HG02588 (cell line): ENCODE results near the gene SLC27A1.
A peak's percentile ranks its signal among the peaks of the same experiment; 100 is the strongest.
"Not testable (repeated sequence)": the region's sequence is repeated elsewhere in the genome, so short reads cannot be mapped to it uniquely, and the experiment has no call there.

Experiments
- ATAC-seq: cut with Tn5 transposase; IDR thresholded peaks from one replicate; pipeline ENCODE4 v1.9.1; 2021; ENCODE audit warnings: mild to moderate bottlenecking, moderate library complexity; ENCODE audit not compliant: unreplicated experiment

SLC27A1 gene

DNA sequence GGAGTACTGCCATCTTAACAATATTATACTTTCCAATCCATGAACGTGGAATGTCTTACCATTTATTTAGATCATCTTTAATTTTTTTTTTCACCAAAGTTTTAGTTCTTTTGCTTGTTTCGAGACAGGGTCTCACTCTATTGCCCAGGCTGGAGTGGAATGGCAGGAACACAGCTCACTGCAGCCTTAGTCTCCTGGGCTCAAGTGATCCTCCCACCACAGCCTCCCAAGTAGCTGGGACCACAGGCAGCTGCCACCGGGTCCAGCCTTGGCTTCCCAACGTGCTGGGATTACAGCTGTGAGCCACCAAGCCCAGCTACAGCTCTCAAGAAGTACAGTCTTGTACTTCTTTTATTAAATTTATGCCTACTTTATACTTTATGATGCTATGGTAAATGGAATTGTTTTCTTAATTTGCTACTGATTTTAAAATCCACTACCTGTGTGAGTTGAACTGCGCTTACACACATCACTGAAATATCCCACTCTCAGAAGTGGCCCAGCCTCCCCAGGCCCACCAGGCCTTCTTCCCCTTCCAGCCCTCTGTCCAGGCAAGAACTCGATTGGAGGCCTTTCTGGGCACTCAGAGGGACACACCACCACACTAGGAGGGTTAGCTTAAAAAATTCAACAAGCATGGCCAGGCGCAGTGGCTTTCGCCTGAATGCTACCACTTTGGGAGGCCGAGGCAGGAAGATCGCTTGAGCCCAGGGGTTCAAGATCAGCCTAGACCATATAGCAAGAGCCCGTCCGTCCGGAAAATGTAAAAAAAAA is 40.1 kb downstream of the SLC27A1 start:
- ATAC-seq, result no peak

DNA sequence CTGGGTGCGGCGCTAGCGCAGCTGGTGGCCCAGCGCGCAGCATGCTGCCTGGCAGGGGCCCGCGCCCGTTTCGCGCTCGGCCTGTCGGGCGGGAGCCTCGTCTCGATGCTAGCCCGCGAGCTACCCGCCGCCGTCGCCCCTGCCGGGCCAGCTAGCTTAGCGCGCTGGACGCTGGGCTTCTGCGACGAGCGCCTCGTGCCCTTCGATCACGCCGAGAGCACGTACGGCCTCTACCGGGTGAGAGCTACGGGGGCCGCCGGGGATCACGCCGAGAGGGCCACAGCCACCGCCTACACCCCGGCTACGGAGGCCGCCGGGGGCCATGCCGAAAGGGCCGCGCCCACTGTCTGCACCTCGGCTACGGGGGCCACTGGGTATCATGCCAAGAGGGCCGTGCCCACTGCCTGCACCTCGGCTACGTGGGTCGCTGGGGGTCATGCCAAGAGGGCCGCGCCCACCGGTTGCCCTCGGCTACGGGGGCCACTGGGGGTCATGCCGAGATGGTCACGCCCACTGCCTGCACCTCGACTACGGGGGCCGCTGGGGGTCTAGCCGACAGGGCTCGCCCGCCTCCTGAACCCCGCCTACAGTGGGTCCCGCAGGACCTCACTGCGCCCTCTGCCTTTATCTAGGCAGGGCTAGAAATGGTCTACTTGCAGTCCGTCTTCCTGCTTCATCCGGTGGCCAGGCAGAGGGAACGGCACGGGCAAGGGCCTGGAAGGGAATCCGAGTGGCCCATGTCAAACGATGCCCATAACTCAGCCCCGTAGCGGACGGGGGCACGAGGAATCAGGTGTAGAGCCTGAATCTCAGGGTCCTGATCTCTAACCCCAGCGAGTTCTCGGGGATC is 41.6 kb downstream of the SLC27A1 start:
- peak; percentile 54 for ATAC-seq

DNA sequence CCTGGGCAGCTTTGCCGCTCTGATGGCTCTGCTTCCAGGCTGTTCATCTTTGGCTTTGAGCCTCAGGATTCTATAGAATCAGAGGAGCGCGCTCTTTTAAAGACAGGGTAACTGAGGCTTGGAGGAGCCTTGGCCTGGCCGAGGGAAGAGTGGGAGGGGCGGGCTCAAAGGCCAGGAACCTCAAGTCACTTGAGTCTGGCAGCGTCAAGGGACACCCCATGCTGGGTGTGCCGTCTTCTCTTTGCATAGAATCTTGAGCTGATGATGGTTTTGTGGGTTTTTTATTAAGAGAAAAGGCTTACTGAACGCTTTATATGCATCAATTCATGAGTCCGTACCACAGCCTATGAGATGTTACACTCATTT is 42.2 kb downstream of the SLC27A1 start:
- ATAC-seq, result peak; percentile 1

DNA sequence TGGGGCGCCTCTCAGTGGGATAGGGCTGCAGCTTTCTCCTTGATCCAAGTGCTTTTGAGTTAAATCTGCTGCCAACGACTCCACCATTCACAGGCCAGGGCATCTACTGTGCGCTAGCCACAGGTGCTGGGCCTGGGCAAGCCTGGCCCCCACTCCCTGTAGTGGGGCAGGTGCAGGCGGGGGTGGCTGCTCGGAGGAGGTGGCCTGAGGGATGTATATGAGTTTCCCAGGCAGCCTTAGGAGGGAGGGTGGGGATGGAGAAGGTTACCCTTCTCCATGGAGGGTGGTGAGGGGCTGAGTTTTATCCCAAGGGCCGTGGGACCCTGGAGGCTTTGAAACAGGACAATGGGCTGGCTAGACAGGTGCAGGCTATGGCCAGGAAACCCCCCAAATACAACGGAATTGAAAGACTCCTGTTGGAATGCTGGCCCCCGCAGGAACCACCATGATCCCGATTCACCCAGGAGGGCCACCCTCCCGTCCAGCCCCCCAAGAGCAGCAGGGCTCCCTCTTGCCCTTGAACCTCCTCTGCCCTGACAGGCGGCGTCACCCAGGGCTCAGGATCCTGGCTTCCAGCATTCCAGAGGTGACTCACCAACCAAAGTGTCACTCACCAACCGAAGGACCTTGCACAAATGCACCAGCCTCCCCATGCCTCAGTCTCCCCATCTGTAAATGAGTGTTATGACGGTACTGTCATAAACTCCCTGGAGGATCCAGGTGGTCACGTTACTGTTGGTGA is 45.3 kb downstream of the SLC27A1 start:
- no peak for ATAC-seq

DNA sequence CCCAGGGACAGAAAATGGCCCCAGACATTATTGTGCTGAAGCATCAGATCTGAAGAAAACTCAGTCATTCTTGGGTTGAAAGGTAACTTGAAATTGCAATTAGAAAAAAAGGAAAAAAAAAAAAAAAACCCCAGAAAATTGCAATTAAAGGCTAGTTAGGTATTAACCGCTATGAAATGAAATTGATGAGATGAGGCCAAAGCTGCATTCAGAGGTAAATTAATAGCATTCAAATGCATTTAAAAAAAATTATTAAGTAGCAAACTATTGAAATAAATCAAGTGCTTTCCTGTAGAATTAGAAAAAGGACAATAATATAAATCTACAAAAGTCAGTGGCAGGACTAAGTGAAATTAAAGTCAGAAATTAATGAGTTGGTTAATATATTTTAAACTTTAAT is 47.6 kb downstream of the SLC27A1 start:
- ATAC-seq, result no peak

DNA sequence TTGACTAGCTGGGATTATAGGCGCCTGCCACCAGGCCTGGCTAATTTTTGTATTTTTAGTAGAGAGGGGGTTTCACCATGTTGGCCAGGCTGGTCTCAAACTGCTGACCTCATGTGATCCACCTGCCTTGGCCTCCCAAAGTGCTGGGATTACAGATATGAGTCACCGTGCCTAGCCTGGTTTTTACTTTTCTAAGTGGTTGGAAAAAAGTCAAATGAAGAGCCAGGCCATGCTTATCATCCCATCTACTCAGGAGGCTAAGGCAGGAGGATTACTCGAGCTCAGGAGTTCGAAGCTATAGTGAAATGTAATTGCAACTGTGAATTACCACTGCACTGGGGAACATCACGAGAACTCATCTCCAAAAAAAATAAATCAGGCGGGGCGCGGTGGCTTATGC is 48.3 kb downstream of the SLC27A1 start:
- not testable (repeated sequence) for ATAC-seq

DNA sequence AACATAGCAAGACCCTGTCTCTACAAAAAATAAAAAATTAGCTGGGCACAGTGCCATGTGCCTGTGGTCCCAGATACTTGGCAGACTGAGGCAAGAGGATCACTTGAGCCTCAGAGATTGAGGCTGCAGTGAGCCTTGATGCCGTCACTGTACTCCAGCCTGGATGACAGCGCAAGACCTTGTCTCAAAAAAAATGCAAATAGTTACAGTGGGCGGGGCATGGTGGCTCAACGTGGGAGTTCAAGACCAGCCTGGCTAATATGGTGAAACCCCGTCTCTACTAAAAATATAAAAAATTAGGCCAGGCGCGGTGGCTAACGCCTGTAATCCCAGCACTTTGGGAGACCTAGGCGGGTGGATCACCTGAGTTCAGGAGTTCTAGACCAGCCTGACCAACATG is 49.6 kb downstream of the SLC27A1 start:
- no peak for ATAC-seq

DNA sequence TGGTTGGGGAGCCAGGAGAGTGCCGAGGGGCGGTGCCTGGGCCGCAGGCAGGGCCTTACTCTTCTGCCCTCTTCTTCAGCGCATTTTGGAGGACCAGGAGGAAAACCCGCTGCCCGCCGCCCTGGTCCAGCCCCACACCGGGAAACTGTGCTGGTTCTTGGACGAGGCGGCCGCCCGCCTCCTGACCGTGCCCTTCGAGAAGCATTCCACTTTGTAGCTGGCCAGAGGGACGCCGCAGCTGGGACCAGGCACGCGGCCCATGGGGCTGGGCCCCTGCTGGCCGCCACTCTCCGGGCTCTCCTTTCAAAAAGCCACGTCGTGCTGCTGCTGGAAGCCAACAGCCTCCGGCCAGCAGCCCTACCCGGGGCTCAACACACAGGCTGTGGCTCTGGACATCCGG is 50.5 kb downstream of the SLC27A1 start:
- no peak for ATAC-seq

DNA sequence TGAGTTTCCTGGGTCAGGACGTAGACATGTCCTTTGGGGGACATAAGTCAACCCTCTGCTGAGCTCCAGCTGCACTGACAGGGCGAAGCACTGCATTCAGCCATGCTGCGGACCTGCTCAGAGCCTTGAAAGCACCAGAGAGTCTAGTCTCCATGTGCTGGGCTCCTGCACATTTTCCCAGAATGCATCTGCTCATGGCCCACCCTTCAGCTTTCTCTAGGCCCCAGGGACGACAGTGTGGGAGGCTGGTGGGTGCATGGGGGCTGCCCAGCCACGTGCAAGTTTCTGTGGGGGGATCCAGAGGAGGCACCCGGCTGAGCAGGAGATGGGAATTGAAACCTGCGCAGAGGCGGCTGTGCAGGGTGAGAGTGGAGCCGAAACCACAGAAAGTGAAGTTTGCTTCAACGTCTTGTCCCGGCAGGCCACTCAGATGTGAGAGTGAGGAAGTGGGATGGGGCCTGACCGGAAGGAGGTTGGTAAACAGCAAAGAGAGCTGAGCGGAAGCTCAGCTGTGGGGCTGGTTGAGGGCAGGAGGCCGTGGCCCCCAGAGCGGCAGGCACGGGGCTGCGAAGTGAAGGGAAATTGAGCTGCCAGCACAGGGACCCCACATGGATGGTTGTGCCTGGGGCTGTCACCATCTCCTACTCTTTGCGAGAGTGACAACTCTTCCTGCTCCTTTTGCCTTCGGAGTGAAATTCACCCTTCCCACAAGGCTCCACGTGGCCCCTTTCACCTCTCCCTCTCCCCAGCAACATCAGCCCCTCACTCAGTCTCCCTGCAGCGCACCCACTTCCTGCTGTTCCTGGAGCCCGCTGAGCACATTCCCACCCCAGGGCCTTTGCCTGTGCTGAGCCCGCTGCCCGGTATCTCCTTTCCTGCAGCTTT is 52.9 kb downstream of the SLC27A1 start:
- peak; percentile 75 for ATAC-seq

DNA sequence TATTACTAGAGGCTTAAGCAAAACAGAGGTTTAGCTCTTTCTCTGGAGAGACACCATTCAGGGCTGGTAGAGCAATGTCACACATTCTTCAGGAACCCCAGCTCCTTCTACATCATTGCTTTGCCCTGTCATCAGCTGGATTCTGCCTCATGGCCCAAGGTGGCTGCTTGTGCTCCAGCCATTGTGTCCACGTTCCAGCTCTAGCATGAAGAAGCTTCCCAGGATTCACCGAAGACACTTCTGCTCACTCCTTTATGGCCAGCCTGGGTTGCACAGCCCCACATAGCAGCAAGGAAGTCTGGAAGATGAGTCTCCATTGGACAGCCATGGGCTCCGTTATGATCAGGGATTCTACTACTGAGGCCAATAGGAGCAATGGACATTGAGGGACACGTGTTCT is 54.3 kb downstream of the SLC27A1 start:
- no peak for ATAC-seq

DNA sequence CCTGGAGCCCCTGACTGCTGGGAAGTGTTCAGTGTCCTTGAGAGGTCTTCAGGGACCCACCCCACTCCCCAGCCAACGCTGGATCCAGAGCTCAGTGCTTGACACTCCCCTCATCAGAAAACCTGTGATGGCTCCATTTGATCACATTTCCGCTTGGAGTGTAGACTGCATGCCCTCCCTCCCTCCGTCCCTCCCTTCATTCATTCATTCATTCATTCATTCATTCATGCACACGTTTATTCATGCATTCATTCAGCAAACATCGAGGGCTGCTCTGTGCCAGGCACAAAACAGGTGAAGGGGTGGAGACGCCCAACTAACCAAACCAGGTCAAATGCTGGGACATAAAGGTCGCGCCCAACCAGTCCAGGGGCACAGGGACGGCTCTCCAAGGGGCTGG is 54.8 kb downstream of the SLC27A1 start:
- no peak for ATAC-seq

DNA sequence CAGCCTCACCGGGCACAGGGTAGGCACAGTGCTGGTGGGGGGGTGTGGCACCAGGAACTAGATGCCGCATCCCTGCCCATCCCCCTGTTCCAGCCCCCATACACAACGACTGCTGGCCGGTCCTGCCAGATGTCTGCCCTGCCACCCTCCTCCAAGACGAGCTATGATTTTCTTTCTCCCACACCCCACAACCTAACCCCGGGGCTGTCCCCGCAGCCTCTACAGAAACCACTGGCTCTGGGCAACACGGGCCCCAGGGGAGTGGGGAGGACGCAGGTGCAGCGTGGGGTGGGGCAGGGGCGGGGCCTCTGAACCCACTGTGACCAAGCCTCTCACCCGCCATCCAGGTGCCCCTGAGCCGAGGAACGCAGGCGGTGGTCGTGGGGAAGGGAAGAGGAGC is 56.6 kb downstream of the SLC27A1 start:
- ATAC-seq, result no peak

DNA sequence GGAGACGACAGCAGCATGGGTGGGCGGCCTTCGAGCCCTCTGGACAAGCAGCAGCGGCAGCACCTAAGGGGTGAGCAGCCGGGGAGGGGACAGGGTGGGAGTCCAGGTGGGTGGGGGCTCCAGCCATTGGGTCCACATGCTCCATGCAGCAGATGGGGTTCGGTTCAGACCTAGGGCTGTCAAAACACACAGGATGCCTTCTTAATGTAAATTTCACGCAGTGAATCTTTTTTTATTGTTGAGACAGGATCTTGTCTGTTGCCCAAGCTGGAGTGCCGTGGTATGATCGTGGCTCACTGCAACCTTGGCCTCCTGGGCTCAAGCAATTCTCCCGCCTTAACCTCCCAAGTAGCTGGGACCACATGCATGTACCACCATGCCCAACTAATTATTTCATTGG is 57.0 kb downstream of the SLC27A1 start:
- ATAC-seq, result no peak

DNA sequence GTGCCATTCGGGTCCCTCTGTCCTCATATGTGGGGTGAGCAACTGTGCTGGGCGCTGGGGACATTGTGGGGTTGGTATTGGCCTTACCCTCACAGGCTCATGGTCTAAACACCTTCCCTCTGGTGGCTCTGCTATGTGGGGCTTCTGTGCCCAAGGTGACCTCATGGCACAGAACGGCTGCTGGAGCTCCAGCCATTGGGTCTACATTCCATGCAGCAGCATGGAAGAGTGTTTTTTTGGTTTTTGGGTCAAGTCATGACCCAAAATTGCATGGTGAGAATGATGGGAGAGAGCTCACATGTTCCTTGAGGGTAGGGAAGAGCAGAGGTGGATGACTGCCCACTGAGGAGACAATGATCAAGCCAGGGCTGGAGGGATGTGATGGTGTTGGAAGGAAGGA is 58.3 kb downstream of the SLC27A1 start:
- ATAC-seq, result no peak

DNA sequence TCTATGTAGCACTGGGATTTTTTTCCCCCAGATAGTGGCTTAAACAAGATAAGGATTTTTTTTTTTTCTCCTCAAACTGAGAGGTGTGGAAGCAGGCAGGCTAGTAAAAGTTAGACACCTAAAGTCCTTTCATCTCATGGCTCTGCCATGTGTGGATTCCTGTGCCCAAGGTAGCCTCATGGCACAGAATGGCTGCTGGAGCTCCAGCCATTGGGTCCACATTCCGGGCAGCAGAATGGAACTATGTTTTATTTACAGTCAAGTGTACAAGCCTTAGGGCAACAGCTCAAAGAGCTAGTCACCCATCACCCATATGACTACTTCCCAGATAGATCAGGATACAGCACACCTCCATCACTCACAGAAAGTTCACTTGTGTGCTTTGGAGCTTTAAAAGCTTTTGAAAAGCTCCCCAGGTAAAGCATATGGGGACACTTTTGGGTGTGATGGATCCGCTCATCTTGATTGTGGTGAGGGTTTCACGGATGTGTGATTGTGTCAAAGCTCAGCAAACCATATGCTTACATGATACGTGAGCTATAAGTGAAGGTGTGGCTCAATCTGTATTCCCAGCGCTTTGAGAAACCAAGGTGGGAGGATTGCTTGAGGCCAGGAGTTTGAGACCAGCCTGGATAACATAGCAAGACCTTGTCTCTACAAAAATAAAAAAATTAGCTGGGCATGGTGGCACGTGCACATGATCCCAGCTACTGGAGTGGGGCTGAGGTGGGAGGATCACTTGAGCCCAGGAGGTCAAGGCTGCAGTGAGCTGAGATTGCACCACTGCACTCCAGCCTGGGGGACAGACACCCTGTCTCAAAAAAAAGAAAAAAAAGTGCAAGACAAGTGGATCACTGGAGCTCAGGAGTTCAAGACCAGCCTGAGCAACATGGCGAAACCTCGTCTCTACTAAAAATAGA is 59.2 kb downstream of the SLC27A1 start:
- ATAC-seq, result no peak

DNA sequence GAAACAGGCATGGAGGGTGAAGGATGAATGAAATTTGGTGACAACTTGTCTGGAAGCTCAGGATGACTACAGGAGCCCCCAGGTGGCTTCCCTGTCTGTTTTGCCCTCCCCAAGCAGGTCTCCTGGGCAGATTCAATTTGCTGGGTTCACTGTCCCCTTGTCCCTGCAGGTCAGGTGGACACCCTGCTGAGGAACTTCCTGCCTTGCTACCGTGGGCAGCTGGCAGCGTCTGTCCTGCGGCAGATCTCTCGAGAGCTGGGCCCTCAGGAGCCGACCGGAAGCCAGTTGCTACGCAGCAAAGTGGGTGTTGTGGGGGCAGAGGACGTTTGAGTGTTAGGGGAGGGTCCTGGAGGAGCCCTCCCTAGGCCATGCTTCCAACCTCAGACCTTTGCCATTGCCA is 60.3 kb downstream of the SLC27A1 start:
- no peak for ATAC-seq

DNA sequence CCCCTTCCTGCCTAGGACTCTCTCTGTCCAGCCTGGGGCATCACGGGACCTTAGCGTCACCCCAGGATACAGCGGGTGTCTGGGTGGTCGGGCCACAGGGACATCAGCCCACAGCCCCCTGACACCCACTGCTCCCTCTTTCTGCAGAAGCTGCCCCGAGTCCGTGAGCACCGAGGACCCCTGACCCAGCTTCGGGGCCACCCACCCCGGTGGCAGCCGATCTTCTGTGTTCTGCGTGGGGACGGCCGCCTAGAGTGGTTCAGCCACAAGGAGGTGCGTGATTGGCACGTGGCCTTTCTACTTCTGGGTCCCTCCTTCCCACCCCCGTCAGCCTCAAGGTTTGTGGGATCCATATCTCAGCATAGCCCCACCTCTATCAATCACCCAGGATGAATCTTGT is 61.8 kb downstream of the SLC27A1 start:
- ATAC-seq, result no peak

DNA sequence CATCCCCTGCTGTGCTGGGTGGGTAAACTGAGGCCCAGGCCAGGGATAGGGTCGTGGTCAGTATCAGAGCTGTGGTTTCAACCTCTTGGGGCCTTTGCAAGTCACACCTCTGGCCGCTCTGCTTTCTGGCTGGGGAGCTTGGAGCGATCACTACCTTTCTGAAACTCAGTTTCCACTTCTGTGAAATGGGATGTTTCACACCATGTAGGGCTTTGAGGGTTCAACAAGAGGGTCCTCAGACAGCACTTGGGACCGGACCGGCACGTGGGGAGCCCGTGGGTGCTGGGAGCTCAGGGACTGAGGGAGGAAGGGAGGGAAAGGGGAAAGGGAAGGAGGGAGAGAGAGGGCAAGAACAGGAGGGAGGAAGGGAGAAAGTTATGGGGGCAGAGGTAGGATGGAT is 62.2 kb downstream of the SLC27A1 start:
- ATAC-seq, result no peak

DNA sequence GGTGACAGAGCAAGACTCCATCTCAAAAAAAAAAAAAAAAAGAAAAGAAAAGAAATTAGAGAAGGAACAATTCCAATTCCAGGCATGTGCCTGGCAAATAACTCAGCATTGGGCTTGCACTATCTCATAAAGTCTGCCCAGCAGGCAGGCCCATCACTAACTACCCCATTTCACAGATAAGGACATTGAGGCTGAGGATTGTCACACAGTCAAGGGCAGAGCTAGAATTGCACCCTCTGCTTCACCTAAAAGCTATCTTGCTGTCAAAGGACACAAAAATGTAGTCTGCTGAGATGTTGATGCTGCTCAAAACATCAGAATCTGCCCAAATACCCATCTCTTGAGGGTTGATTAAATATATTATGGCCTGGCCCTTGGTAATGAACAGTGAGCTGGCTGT is 64.4 kb downstream of the SLC27A1 start:
- ATAC-seq, result no peak

DNA sequence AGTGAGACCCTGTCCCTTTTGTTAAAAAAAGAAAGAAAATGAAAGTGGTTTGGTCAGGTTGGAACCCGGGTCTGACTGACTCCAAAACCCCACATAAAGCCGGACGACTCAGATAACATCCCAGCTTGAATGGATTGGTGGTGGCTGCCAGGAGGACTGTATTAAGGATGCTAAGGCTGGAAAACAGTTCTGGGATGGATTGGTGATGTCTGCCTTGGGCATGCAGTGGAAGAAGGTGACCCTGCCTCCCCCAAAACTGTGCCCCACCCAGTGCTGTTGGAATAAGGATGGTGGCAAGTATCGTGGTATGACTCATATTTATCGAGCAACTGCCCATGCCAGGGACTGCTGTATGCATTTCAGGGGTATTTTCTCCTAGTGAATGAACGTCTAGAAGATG is 66.6 kb downstream of the SLC27A1 start:
- no peak for ATAC-seq
